ENCODE data around the gene ITGA7.

ITGA7 gene

GRCh38 chr12:55711786-55712553 lies 4.3 kb upstream of the ITGA7 start:
- Histone ChIP-seq H3K4me1 (ENCODE audit: control insufficient read depth in 1 of 2, insufficient read depth in 2 of 2, low read length in 2 of 2) (peaks cover 24 to 33% of the 10 kb centered on the region in 2 donors), H3K27ac (ENCODE audit: low read depth, low read length) (no peak overlapping the region), H3K9ac (ENCODE audit: low read depth in 1 of 2, low read length in 2 of 2) (no peak overlapping the region)

DNA sequence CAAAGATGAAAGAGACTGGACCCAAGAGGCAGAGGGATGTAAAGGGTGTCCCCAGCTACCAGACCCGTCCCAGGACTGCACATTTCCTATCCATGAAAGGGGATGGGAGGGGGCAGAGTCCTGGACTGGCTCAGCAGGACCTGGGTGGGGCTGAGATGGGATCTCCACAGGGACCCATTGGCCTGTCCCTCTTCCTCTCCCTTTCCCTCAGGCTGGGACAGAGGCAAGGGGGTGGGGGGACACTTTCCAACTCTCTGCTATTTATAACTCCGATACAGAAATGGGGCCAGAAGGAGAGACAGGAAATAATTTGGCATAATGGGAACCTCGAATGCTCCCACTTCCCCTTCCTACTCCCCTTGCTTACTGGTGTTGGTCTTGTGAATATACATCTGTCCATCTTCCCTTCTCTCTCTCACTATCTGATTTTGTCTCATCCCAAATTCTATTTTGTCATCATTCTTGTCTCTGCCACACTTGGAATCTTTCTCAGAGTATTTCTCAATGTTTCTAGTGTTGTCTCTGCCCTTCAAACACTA lies 1.1 kb upstream of the ITGA7 start:
- H3K4me1 ChIP-seq (ENCODE audit: control insufficient read depth in 1 of 2, insufficient read depth in 2 of 2, low read length in 2 of 2) = peaks cover 15 to 36% of the 10 kb centered on the region in 2 donors
- H3K9ac ChIP-seq (ENCODE audit: low read depth in 1 of 2, low read length in 2 of 2) = no peak overlapping the region
- H3K27ac ChIP-seq (ENCODE audit: low read depth, low read length) = no peak overlapping the region
- H3K4me3 ChIP-seq (ENCODE audit: low read depth in 1 of 2, low read length in 2 of 2) = peak overlapping the region; percentile 60 to 61
- no peaks in the 10 kb centered on the region for H3K9me3 ChIP-seq (ENCODE audit: control insufficient read depth in 1 of 2, low read length in 2 of 2)
- peaks cover 0 to 21% of the 10 kb centered on the region in 2 donors for H3K27me3 ChIP-seq (ENCODE audit: control insufficient read depth in 1 of 2, insufficient read depth in 2 of 2, low read length in 2 of 2)
- no peaks in the 10 kb centered on the region for H3K36me3 ChIP-seq (ENCODE audit: control insufficient read depth in 1 of 2, insufficient read depth in 2 of 2, low read length in 2 of 2)

More at GRCh38 chr12:55711786-55712553, 4.3 kb upstream of the ITGA7 start:
- Histone ChIP-seq H3K27me3 (ENCODE audit: control insufficient read depth in 1 of 2, insufficient read depth in 2 of 2, low read length in 2 of 2) (peaks cover 0 to 18% of the 10 kb centered on the region in 2 donors), H3K4me3 (ENCODE audit: low read depth in 1 of 2, low read length in 2 of 2) (no peak overlapping the region), H3K36me3 (ENCODE audit: control insufficient read depth in 1 of 2, insufficient read depth in 2 of 2, low read length in 2 of 2) (no peaks in the 10 kb centered on the region), H3K9me3 (ENCODE audit: control insufficient read depth in 1 of 2, low read length in 2 of 2) (no peaks in the 10 kb centered on the region)

GRCh38 chr12:55707219-55707671 lies 459 bp downstream of the ITGA7 start:
- H3K27me3 ChIP-seq (ENCODE audit: control insufficient read depth in 1 of 2, insufficient read depth in 2 of 2, low read length in 2 of 2) = peaks cover 0 to 21% of the 10 kb centered on the region in 2 donors
- H3K4me1 ChIP-seq (ENCODE audit: control insufficient read depth in 1 of 2, insufficient read depth in 2 of 2, low read length in 2 of 2) = peaks cover 18 to 36% of the 10 kb centered on the region in 2 donors
- no peak overlapping the region for H3K27ac ChIP-seq (ENCODE audit: low read depth, low read length)
- peak overlapping the region; percentile 53 to 62 for H3K4me3 ChIP-seq (ENCODE audit: low read depth in 1 of 2, low read length in 2 of 2)
- H3K36me3 ChIP-seq (ENCODE audit: control insufficient read depth in 1 of 2, insufficient read depth in 2 of 2, low read length in 2 of 2) = no peaks in the 10 kb centered on the region
- no peaks in the 10 kb centered on the region for H3K9me3 ChIP-seq (ENCODE audit: control insufficient read depth in 1 of 2, low read length in 2 of 2)
- peak overlapping the region in 1 of 2 donors; percentile 43 for H3K9ac ChIP-seq (ENCODE audit: low read depth in 1 of 2, low read length in 2 of 2)

- Histone ChIP-seq H3K9me3 (ENCODE audit: control insufficient read depth in 1 of 2, low read length in 2 of 2) (no peaks in the 10 kb centered on the region), H3K27ac (ENCODE audit: low read depth, low read length) (no peak overlapping the region), H3K9ac (ENCODE audit: low read depth in 1 of 2, low read length in 2 of 2) (peak overlapping the region in 1 of 2 donors; percentile 43), H3K36me3 (ENCODE audit: control insufficient read depth in 1 of 2, insufficient read depth in 2 of 2, low read length in 2 of 2) (no peaks in the 10 kb centered on the region), H3K27me3 (ENCODE audit: control insufficient read depth in 1 of 2, insufficient read depth in 2 of 2, low read length in 2 of 2) (peaks cover 0 to 21% of the 10 kb centered on the region in 2 donors), H3K4me3 (ENCODE audit: low read depth in 1 of 2, low read length in 2 of 2) (peak overlapping the region; percentile 53 to 62), H3K4me1 (ENCODE audit: control insufficient read depth in 1 of 2, insufficient read depth in 2 of 2, low read length in 2 of 2) (peaks cover 18 to 36% of the 10 kb centered on the region in 2 donors)
These were observed 1.0 kb downstream of the ITGA7 start for GRCh38 chr12:55706568-55707218.

DNA sequence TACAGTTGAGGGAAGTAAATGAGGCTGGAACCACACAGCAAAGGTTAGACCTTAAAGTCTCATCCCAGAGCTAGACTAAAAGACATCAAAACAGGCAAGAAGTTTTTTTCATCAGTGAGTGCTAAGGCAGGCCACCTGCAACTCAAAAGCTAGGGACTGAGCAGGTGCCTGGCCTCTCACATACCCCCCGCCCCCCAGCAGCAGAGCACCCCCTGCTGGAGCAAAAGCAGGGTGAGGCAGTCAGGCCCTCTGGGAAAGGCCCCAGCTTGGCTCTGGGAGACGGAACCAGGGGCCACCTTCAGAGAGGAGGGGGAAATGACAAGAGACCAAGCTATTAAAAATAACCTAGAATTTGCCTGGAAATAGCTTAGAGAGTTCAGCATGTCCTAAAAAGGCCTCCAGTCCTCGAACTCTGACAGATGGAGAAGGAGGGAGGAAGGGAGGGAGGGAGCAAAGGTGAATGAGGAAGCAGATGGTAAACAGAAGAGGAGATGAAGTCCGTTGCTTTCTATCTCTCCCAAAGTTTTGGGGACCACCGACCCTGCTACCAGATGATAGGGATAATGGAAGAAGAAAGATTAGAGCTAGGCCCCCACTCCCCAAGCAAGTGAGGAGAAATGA lies 1.8 kb downstream of the ITGA7 start:
- H3K27ac ChIP-seq (ENCODE audit: low read depth, low read length) = no peak overlapping the region
- H3K9ac ChIP-seq (ENCODE audit: low read depth in 1 of 2, low read length in 2 of 2) = no peak overlapping the region
- peak overlapping the region in 1 of 2 donors; percentile 17 for H3K4me3 ChIP-seq (ENCODE audit: low read depth in 1 of 2, low read length in 2 of 2)
- H3K27me3 ChIP-seq (ENCODE audit: control insufficient read depth in 1 of 2, insufficient read depth in 2 of 2, low read length in 2 of 2) = peaks cover 0 to 21% of the 10 kb centered on the region in 2 donors
- no peaks in the 10 kb centered on the region for H3K9me3 ChIP-seq (ENCODE audit: control insufficient read depth in 1 of 2, low read length in 2 of 2)
- H3K36me3 ChIP-seq (ENCODE audit: control insufficient read depth in 1 of 2, insufficient read depth in 2 of 2, low read length in 2 of 2) = no peaks in the 10 kb centered on the region
- H3K4me1 ChIP-seq (ENCODE audit: control insufficient read depth in 1 of 2, insufficient read depth in 2 of 2, low read length in 2 of 2) = peaks cover 18 to 36% of the 10 kb centered on the region in 2 donors

DNA sequence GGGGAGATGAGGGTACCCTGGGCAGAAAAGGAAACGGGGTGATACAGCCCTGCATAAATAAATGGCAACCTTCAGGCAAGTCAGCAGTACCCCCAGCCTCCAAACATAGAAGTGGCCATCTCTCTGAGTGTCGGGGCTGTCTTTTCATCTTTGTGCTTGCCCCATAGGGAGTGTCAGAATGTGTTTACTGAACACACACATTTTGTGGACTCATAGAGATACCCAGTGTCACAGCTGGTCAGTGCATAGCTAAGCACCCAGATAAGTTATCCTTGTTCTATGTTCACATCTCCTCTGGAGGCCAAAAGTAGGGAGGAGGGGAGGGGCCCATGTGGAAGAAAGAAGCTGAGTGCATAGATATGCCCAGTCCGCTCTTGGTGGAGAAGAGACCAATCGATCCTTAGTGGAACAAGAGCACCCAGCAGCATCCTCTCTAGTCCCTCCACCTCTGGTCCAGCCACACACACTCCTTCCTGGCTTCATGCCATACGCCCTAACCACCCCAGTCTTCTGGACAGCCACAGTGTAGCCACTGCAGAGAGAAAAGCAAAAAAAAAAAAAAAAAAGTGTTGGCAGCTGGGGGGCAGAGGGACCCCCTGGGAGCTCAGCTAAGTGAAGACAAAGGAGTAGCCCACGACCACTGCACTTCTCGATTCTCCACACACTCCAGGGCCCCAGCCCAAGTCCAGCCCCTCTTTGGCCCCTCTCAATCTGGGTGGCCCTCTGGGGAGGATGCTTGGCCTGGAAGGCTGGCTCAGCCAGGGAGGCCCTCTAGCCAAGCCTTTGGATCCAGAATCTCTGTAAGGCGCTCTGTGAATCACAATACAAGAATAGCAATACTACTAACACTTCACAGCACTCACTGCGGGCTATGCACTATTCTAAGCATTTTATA lies 2.6 kb downstream of the ITGA7 start:
- Histone ChIP-seq H3K9me3 (ENCODE audit: control insufficient read depth in 1 of 2, low read length in 2 of 2) (no peaks in the 10 kb centered on the region), H3K4me1 (ENCODE audit: control insufficient read depth in 1 of 2, insufficient read depth in 2 of 2, low read length in 2 of 2) (peaks cover 18 to 36% of the 10 kb centered on the region in 2 donors), H3K27ac (ENCODE audit: low read depth, low read length) (no peak overlapping the region), H3K27me3 (ENCODE audit: control insufficient read depth in 1 of 2, insufficient read depth in 2 of 2, low read length in 2 of 2) (peaks cover 0 to 21% of the 10 kb centered on the region in 2 donors), H3K9ac (ENCODE audit: low read depth in 1 of 2, low read length in 2 of 2) (no peak overlapping the region), H3K4me3 (ENCODE audit: low read depth in 1 of 2, low read length in 2 of 2) (no peak overlapping the region), H3K36me3 (ENCODE audit: control insufficient read depth in 1 of 2, insufficient read depth in 2 of 2, low read length in 2 of 2) (no peaks in the 10 kb centered on the region)

DNA sequence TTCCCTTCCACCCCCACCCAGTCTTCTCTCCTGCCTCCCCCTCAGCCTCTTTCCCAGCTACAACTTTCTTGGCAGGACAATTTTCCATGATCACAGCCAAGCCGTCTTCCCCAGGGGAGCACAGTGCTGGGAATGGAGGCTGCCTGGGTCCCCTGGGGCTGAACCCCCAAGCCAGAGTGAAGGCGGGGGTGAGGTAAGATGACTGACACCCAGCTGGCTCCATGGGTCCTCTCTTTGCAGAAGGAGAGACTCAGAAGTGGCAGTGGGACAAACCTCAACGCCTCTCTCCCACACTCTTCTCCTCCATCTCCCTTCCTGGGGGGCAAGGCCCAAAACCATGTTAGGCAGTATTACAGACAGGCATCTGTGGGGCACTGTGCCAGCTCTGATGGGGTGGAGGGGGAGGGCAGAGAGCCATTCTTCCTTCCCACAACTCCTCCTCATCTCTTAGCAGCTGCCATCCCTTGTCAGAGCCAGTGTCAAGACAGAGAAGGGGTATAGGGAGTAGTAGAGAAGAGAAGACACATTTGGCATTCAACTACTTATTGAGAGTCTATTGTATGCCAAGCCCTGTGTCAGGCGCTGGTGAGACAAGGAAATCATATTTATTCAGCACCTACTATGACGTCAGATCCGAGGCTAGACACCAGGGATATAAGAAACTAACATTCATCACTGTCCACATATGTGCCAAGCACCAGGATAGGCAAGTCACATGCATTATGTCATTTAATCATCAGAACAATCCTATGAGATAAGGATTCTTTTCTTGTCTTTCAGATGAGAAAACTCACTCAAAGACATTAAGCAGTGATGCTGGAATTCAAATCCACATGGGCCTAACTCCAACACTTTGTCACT lies 3.6 kb downstream of the ITGA7 start:
- H3K4me3 ChIP-seq (ENCODE audit: low read depth in 1 of 2, low read length in 2 of 2) = no peak overlapping the region
- no peaks in the 10 kb centered on the region for H3K36me3 ChIP-seq (ENCODE audit: control insufficient read depth in 1 of 2, insufficient read depth in 2 of 2, low read length in 2 of 2)
- peaks cover 0 to 15% of the 10 kb centered on the region in 2 donors for H3K27me3 ChIP-seq (ENCODE audit: control insufficient read depth in 1 of 2, insufficient read depth in 2 of 2, low read length in 2 of 2)
- H3K27ac ChIP-seq (ENCODE audit: low read depth, low read length) = no peak overlapping the region
- no peaks in the 10 kb centered on the region for H3K9me3 ChIP-seq (ENCODE audit: control insufficient read depth in 1 of 2, low read length in 2 of 2)
- no peak overlapping the region for H3K9ac ChIP-seq (ENCODE audit: low read depth in 1 of 2, low read length in 2 of 2)
- H3K4me1 ChIP-seq (ENCODE audit: control insufficient read depth in 1 of 2, insufficient read depth in 2 of 2, low read length in 2 of 2) = peaks cover 24 to 37% of the 10 kb centered on the region in 2 donors

DNA sequence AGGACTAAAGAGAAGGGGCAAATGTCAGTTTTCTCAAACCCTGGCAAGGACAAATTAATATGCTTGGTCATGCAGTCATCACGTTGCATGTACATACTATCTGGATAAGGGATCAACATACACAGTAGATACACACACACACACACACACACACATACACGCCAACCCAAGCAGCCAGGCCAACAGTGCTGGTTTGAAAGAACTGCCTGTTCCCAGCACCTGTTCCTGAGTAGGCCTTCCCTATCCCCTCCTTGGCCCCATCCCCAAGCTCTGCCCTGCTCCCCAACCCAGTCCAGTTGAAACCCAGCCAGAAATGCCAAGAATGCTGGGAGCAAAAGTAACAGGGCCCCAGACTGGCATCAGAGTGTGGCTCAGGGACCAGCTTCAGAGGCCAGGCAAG lies 4.4 kb downstream of the ITGA7 start:
- H3K9ac ChIP-seq (ENCODE audit: low read depth in 1 of 2, low read length in 2 of 2) = no peak overlapping the region
- no peaks in the 10 kb centered on the region for H3K9me3 ChIP-seq (ENCODE audit: control insufficient read depth in 1 of 2, low read length in 2 of 2)
- H3K4me3 ChIP-seq (ENCODE audit: low read depth in 1 of 2, low read length in 2 of 2) = no peak overlapping the region
- H3K4me1 ChIP-seq (ENCODE audit: control insufficient read depth in 1 of 2, insufficient read depth in 2 of 2, low read length in 2 of 2) = peaks cover 17 to 33% of the 10 kb centered on the region in 2 donors
- peaks cover 0 to 9% of the 10 kb centered on the region in 2 donors for H3K27me3 ChIP-seq (ENCODE audit: control insufficient read depth in 1 of 2, insufficient read depth in 2 of 2, low read length in 2 of 2)
- H3K27ac ChIP-seq (ENCODE audit: low read depth, low read length) = no peak overlapping the region
- no peaks in the 10 kb centered on the region for H3K36me3 ChIP-seq (ENCODE audit: control insufficient read depth in 1 of 2, insufficient read depth in 2 of 2, low read length in 2 of 2)

- Histone ChIP-seq H3K27ac (ENCODE audit: low read depth, low read length) (no peak overlapping the region), H3K9me3 (ENCODE audit: control insufficient read depth in 1 of 2, low read length in 2 of 2) (no peaks in the 10 kb centered on the region), H3K4me3 (ENCODE audit: low read depth in 1 of 2, low read length in 2 of 2) (no peak overlapping the region), H3K36me3 (ENCODE audit: control insufficient read depth in 1 of 2, insufficient read depth in 2 of 2, low read length in 2 of 2) (no peaks in the 10 kb centered on the region), H3K27me3 (ENCODE audit: control insufficient read depth in 1 of 2, insufficient read depth in 2 of 2, low read length in 2 of 2) (peaks cover 0 to 6% of the 10 kb centered on the region in 2 donors), H3K9ac (ENCODE audit: low read depth in 1 of 2, low read length in 2 of 2) (no peak overlapping the region), H3K4me1 (ENCODE audit: control insufficient read depth in 1 of 2, insufficient read depth in 2 of 2, low read length in 2 of 2) (peaks cover 15 to 30% of the 10 kb centered on the region in 2 donors)
These were observed 4.8 kb downstream of the ITGA7 start for GRCh38 chr12:55702861-55703260.

Data from duodenal mucosa (tissue), 2 donors.